Stimulated activated CD8-positive, alpha-beta memory T cell treated with anti-CD3 and anti-CD28 coated beads, Interleukin-15, amount 100 ng/mL, for 4 hours (primary cell): Measurements from ENCODE around the gene COL17A1.
A peak's percentile ranks its signal among the peaks of the same experiment; 100 is the strongest.

Experiments
- DNase-seq, 2 donors: peaks; one replicate each; pipeline ENCODE4 v3.0.0-alpha.2; 2020; ENCODE audit warnings: low read depth in 2 of 2

The COL17A1 gene

DNA sequence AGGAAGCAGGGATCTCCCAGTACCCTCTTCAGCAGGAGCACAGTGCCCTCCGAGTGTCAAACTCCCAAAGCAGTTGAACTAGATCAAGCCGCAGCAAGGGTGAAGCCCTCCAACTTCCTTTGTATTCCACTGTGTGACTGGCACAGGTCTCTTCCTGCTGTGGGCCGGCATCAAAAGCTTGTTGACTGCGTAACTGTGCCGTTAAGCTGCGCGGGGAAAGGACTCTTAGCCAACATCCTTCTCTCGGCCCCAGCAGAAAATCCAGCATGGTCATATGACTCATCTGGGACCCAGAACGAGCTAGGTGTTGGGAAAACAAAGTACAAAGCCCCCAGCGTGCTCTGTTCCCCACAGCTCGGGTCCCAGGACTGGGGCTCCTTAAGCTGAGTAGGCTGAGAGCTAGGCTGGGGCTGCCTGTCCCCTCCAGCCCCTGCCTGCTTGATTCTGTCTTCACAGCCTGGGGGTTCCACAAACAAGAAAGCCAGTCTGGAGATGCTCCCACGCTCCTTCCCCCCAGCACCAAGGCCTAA is 52.2 kb downstream of the COL17A1 start:
- DNase-seq = no peak

DNA sequence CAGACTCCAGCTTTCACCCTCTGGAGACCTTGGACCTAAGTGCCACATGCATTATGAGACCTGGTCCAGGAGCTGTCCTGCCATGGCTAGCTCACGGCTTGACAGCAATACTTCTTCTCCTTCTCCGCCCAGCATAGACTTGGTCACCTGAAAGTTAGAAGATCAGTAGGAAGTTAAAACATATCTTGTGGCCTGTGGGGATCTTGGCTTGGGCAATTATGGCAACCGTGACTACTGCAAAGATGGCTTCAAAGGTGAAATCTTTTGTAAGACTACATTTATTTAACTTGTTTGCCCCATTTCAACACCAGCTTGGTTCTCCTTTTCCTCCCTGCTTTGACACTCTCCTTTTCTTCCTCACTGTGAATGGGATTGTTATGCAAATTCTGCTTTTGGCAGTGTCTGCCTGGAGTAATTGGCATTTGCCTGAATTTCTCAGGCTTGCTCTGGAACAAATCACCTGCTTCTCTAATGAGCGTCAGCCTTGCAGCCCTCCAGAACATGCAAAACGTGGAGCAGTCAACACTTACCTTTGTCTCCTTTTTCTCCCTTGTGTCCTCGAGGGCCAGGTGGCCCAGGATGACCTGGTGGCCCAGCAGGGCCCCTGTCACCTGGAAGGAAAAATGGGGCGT is 53.4 kb downstream of the COL17A1 start:
- no peak for DNase-seq

DNA sequence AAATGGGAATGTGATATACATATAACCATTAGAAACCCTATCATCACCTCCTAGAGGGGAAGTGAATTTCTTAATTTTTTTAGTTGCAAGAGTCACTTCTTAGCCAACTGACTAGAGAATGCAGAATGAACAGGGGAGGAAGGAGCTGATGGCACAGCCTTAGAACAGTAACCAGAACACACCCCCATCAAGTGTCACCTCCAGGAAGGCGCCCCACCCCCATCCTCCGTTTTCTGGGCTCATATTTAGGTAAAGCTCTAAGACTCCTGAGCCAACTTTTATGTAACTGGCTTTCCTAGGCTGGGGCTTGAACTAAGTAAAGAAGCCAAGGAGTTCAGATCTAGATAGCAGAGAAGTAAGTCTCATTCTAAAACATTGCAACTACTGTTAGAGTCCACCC is 54.0 kb downstream of the COL17A1 start:
- DNase-seq = no peak

DNA sequence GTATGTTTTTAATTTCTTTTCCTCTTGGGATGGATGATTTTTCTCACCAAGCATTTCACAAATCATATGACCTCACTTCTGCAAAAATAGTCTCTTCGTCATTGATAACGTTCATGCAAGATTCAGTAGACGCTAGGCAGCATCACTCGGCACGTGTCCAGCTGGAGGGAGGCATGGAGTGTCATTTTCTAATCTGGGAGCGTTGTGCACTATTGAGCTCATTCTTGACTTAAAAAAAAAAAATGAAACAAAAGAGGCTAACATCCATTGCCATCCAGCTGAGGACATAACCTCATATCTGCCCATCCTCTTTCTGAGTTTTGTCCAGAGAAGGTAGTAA is 56.2 kb downstream of the COL17A1 start:
- no peak for DNase-seq

DNA sequence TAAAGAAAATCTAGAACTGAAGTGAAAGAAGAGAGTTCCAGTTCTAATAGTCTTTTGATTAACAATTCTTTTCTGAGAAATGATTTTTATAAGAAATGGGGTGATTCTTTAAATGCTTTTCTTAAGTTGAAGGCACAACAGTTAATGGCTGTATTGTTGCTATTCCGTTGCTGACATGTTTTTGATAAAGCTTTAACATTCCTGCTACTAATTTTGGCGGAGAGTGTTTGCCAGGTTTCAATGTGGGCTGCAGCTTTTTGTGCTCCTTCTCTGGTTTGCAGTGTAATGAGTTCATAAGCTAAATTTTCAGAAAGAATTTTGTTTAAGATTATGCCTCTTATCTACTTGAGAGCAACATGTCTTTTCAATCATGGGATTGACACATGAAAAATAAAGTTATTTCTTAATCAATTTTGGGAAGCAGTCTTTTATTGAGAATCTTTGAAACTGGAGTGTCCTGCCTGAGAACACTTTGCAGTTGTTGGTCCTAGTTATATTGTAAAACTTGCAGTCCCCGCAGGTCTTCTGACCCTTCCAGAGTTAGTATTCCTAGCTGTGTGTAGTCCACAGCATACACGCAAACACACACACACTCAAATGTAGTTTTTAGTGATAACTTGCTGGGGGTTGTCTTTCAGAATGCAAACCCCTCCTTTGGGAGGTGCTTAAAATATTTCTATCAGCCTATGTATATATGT is 56.7 kb downstream of the COL17A1 start:
- DNase-seq = no peak

DNA sequence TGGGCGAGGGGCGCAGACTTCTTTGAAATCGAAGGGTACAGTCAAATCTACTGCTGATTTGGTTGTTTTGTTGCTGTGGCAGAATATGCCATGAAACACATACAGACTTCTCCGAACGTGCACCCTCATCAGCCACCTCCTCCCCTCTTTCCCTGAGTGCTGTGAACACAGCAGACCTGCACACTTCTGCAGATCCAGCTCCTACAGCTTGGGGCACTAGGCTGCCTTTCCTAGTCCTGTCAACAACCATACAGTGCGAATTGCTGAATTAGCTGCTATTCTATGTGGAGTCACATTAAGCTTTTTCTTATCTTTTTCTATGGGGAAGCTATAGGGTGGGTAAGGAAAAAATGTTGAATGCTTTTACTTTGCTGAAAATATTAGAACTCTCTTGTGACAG is 57.5 kb downstream of the COL17A1 start:
- DNase-seq = peak in 1 of 2 donors; percentile 15

DNA sequence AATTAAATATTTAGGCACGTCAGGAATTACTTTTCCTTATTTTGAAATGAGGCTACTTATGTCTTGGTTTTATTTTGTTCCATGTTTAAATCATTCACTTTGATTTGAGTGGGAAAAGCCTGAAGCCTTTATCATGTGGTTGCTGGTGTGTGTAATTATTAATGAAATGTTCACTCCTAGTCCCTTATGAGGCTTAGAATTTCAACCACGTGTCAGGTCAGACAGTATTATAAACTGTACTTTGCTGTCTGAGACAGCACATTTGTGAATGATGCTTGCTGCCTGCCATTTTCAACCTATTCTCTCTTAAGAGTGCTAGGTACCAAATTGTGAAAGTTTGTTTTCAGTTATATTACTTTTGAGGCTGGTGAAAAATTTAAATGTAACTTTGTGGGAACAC is 58.9 kb downstream of the COL17A1 start:
- no peak for DNase-seq

DNA sequence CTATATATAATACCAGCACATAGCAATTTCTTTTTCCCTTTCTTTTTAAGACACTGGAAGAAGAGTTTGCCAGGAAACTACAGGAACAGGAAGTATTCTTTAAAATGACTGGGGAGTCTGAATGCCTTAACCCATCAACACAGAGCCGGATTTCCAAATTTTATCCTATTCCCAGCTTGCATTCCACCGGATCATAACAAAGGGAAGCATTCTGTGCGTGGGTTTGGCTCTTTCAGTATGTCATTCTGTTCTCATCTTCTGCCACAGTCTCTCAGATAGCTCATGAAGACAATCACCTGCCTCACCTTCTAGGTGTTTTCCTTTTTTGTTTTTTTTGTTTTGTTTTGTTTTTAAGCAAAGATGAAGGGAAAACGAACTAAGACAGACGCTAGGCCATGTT is 60.2 kb downstream of the COL17A1 start:
- DNase-seq = no peak

DNA sequence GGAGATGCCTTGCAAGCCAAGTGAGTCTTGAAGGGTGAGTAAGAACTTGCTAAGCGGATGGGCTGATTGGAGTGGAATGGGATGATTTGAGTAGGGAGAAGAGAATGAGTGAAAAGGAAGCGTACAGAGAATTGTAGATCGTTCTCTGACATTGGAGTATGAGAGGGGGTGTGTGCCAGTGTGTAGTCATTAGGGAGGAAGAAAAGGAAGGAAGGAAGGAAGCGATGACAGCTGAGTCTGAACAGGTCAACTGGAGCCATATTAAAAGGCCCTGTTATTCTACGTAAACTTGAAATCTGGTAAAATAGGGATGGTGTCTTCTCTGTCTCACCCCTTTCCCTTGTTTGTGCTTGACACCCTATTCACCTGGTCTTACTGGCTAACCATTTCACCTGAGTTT is 63.7 kb downstream of the COL17A1 start:
- DNase-seq = no peak

DNA sequence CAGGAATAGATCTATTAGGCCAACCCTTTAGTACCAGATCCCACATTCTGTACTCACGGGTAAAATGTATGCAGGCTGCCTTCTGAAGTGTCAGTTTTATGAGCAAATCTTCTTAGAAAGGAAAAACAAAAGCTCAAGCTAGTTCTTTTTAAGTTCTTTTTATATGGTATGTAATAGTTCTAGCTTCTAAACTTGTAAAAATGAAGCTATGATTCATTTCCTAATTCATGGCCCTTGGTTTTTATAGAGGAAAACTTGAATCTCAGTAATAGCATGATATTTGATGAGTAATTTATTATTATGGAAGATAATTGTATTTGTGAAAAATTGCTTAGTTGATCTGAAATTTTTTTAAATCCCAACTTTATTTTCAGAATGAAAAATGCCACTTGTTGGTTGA is 64.4 kb downstream of the COL17A1 start:
- DNase-seq = no peak

DNA sequence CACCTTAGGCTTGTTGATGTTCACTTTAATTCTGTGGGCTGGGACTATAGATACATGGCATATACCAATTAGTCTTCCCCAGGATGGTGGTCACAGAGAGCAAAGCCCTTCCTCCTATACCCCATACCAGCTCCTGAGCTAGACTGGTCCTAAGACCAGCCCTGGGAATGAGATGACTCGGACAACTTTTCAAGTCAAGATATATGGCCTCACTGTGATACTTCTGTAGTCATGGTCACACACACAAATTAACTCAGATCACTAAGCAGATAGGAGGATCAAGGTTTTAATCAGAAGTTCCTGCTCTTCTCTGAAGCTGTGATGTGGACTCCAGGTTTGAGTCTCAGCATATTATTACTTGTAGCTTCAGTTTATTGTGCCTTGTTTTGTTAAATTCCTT is 65.7 kb downstream of the COL17A1 start:
- no peak for DNase-seq

DNA sequence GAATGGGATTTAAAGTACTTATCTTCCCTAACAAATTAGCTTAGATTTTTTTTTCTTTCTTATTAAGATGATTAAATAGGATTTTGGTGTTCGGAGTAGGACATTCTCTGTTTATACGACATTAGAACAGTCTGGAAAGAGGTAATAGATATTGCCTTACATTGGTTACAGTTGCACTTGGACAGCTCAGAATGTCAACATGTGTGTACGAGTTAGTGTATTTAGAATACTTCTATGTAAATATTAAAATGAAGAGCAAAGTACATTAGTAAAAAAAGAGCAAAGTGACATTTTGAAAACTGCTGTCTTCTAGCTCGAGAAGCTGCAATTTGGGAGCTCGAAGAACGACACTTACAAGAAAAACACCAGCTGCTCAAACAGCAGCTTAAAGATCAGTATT is 67.2 kb downstream of the COL17A1 start:
- no peak for DNase-seq

DNA sequence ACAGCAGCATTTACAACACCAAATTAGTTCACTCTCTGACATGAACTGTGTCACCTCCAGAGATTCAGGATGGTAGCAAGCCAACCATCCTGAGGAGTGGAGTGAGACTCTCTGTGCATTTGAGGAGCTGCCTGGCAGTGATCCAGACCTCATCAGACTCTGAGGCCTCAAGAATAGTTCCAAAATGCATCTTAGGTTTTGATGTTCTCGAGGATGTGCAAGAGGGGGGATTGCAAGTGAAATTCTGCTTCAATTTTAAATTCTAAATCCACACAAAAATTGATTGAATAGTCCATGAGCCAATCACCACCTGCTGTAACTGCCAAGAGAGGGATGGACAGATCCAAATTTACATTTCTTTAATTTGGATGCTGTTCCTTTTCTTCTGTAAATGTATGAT is 69.0 kb downstream of the COL17A1 start:
- no peak for DNase-seq

DNA sequence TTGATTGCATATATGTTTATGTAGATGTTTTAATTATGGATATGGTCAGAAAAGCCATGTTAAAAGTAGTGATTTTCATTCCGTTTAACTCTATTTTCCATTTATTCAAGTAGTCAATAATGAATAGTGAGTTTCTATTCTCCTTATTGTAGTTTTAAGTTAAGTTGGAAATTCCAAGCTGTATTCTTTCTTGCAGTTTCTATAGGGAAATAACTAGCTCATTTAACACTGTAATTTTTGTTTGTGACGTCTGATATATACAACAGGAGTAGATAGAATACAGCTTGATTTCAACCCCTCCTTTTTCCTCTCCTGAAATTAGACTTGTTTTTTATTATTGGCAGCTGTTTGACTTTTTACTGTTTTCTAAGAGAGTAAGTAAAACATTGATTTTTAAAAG is 71.5 kb downstream of the COL17A1 start:
- DNase-seq = no peak

DNA sequence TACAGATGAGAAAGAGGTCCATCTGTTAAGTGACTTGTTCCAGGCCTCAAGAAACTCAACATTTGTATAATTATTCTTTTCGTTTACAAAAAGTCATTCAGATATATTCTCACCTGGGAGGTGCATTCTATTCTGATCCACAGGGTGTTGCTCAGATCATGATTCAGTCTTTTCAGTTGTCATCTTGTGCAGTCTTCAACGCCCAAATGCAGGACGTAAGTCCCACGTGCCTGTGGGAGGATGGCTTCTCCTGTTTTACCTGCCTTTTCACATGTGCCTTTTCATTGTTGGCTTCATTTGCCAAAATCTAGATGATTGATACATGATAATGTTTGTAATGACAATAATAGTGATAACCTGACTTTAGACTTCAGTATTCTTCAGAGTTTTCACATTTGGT is 72.2 kb downstream of the COL17A1 start:
- no peak for DNase-seq

DNA sequence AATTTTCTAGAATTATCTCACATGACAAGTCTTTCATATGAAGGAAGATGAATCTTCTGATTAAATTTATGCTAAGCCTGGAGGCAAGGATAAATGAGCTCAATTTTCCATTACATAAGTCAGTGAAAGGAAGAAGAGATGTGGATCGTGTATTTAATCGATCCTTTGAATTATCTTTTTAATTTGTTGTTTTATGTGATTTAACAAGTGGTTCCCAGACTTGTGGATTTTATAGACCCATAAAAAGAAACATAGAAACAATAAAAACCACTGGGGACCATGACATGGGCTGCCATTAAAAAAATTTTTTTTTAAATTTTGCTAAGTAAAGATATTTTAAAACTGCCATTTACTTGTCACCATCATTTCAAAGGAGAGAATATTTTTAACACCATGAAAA is 73.8 kb downstream of the COL17A1 start:
- DNase-seq = no peak

DNA sequence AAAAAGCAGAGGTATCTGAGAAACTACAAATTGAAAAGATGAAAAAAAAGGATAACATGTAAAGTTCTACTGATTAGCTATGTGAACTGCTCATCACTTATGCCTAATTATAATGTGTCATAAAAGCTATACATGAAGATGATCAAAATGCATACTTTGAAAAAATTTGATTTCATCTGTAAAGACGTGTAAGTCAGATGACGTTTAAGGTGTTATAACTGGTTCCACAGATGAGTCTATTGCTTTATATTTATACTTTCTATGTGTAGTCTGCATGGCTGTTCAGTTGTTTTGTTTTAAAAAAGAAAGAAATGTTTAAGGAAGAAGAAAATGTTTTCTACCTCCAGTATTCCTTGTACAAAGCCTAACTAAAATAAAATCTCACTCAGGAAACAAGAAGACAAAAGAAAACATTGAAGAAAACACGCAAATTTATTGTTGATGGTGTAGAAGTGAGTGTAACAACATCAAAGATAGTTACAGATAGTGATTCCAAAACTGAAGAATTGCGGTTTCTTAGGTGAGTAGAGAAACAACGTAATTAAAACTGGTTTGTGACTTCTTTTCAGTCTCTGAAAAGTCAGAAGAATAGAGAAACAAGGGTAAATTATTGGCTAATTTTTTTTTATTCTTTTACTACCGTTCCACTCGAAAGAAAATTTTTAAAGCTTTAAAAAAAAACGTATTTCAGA is 80.4 kb downstream of the COL17A1 start:
- DNase-seq = no peak

DNA sequence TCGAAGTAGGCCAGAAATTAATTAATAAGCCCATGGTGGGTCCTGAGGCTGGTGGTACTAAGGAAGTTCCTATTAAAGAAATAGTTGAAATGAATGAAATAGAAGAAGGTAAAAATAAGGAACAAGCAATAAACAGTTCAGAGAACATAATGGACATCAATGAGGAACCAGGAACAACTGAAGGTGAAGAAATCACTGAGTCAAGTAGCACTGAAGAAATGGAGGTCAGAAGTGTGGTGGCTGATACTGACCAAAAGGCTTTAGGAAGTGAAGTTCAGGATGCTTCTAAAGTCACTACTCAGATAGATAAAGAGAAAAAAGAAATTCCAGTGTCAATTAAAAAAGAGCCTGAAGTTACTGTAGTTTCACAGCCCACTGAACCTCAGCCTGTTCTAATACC is 82.8 kb downstream of the COL17A1 start:
- no peak for DNase-seq

DNA sequence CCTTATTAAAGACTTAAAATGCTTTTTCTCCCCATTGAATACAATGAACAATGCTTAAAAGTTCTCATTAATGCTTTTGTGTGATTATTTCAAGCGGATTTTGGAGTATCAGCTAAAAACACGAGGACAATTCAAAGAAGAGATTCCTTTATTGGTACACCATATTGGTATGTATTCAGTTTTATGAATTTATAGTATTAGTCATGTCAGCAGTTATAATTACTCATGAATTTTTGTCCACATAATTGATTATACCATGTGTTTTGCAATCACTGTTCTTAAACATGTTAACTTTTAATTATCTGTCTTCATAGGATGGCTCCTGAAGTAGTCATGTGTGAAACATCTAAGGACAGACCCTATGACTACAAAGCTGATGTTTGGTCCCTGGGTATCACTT is 86.9 kb downstream of the COL17A1 start:
- no peak for DNase-seq

DNA sequence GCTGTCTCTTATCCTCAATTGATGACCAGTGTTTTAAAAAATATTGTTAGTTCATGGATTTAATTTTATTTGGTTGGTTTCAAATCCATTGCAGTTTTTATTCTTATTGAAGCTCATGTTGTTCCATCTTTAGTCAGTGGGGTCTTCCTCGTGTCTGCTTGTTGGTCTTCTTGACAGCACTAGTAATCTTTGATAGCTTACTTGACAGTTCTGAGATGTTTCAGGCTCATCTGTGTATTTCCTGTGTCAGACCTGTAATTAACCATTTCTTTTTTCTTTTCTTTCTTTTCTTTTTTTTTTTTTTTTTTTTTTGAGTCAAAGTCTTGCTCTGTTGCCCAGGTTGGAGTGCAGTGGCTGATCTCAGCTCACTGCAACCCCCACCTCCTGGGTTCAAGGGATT is 90.5 kb downstream of the COL17A1 start:
- DNase-seq = no peak

DNA sequence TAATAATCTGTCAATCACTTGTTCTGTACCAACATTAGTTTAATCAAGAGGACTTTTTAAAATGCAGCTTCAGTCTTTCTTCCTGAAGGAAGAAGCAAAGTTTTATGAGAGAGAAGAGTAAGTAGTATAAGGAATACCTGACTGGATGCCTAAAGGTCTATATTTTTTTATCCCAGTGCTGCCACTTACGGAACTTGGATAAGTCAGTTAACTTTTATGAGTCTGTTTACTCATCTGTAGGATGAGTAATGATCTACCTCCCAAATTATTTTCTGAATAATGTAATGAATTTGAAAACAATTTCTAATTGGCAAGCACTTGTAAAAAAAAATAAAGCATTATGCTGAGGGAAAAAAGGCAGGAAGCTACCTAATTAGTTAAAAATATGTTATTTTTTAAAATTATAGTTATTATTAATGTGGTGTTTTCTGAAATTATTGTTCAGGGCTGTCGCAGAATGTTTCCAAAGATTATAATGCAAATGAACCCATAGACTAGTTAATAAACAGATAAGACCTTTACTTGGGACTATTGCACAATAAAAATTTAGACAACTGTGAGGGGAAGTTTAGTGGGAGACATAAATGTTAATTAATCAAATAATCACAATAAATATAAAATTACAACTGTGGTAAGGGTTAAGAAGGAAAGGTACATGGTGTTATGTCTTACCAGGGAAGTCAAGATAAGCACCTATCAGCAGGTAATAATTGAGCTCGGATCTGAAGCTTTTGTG is 94.1 kb downstream of the COL17A1 start:
- no peak for DNase-seq

DNA sequence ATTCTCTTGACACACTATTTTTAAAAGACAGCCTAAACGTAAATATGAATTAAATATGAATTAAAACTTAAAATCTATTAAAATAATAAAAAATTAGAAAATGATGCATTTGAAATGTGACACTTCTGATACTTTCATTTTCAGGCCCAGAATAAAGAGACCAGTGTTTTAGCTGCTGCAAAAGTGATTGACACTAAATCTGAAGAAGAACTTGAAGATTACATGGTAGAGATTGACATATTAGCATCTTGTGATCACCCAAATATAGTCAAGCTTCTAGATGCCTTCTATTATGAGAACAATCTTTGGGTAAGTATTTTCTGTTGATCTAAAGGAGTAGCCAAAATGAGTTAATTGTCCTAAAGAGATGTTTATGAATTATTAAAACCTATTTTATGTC is 95.1 kb downstream of the COL17A1 start:
- DNase-seq = no peak

DNA sequence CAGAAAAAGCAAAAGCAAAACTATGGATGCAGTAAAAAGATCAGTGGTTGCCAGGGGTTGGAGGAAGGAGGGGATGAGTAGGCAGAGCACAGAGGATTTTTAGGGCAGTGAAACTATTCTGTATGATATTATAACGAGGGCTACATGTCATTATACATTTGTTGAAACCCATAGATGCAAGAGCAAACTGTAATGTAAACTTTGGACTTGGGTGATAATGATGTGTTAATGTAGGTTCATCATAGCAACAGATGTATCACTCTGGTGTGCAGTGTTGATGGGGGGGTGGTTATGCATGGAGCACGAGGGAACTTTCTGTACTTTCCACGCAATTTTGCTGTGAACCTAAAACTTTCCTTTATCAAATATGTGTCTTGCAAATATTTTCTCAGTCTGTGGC is 95.6 kb downstream of the COL17A1 start:
- no peak for DNase-seq
